Ovary (tissue), 9 donors: ENCODE results near the gene DHRS2. TPM values are rescaled to one million over a fixed set of nuclear protein-coding genes. Genes with fewer than 3 reads are reported as not detected.

Experiments
- DNase-seq, 5 donors: peaks; one replicate each; pipeline ENCODE4 v3.0.0-alpha.2; 2019 to 2020
- H3K27ac ChIP-seq, 2 donors: fragments of 200-600 bp; one replicate each; pipeline versions ENCODE4 v1.5.1 to v1.8.0; 2019 to 2022
- H3K27me3 ChIP-seq: fragments of 200-600 bp; one replicate; pipeline ENCODE4 v1.8.0; 2022
- H3K36me3 ChIP-seq: fragments of 200-600 bp; sonication (generic); one replicate; pipeline ENCODE4 v1.5.1; 2019
- H3K4me1 ChIP-seq: one replicate; pipeline ENCODE4 v1.8.1; 2013; ENCODE audit warnings: mild to moderate bottlenecking, moderate library complexity; ENCODE audit not compliant: insufficient read depth
- H3K4me3 ChIP-seq: fragments of 200-600 bp; sonication (generic); one replicate; pipeline ENCODE4 v1.5.1; 2017
- H3K9me3 ChIP-seq, 2 donors: fragments of 200-600 bp in 1 of 2; sonication (generic) in 1 of 2; one replicate each; pipeline versions ENCODE4 v1.5.1 to v1.8.1; 2013 to 2019; ENCODE audit warnings: mild to moderate bottlenecking in 1 of 2, moderate library complexity in 1 of 2
- CTCF ChIP-seq, 3 donors: fragments of 450-650 bp in 2 of 3; fragments of 200-600 bp in 1 of 3; IDR thresholded peaks; one replicate each; pipeline versions ENCODE4 v1.5.1 to v1.8.0; 2016 to 2022; ENCODE audit warnings: antibody characterized with exemption in 3 of 3, mild to moderate bottlenecking in 1 of 3
- EP300 ChIP-seq: sonication (generic); formaldehyde crosslinking; IDR thresholded peaks from one replicate; pipeline ENCODE4 v1.6.1; 2017; ENCODE audit warnings: antibody characterized with exemption
- POLR2A ChIP-seq: fragments of 450-650 bp; IDR thresholded peaks from one replicate; pipeline ENCODE4 v1.6.1; 2017; ENCODE audit warnings: antibody characterized with exemption, mild to moderate bottlenecking, moderate library complexity
- WGBS, 3 donors: extraction: QIAGEN DNeasy Blood & Tissue Kit in 1 of 3; methylation state at CpG; one replicate each; pipeline versions ENCODE4 v1.1.5 to v1.1.7; 2013 to 2017; 5-methylcytosine and 5-hydroxymethylcytosine counted together
- intact Hi-C, 4 donors: fragments of 100-400 bp; cut with DNase I; formaldehyde crosslinking; loops; one replicate each; pipeline versions ENCODE4 v1.11.0 to v1.15.1; 2022 to 2023
- polyA plus RNA-seq, 2 donors: library from polyadenylated mRNA; stranded (reverse); fragments of 200-250 nt in 1 of 2; fragments of 350-450 nt in 1 of 2; fragmentation: Illumina TruSeq in 1 of 2; extraction: RNeasy Lipid Tissue Mini Kit (QIAGEN cat#74804) in 1 of 2; gene quantifications; one replicate each; pipeline ENCODE4 v1.2.3, GENCODE V29; 2013 to 2014
- total RNA-seq, 7 donors: library from RNA; depleted of rRNA in 2 of 7; stranded (reverse); fragments of >200 nt in 2 of 7; fragmentation: NEBNext Ultra II Directional in 3 of 7; extraction: Animal tissue kit (Norgen Biotek cat#: 25700) in 3 of 7; gene quantifications; one replicate each; pipeline versions ENCODE4 v1.1.0 to v1.2.4, GENCODE V29; 2016 to 2023
- donor health status: DM: no; HTN: no; CAD: no; lungs with moderate emphysema.
- donor health status: DM: no; HTN: no; CAD: no.
- donor health status: Bipolar disorder and iron deficiency.
- donor health status: DM: yes; HTN: yes; CAD: no.
- donor health status: DM: no; HTN: no; CAD: no.
- donor health status: DM: yes; HTN: yes; CAD: no.

The DHRS2 gene
- total and polyA plus RNA-seq, 9 donors: 1.6 to 46.6 (median 14.9) TPM

GRCh38 chr14:23653051-23653450 lies 16.9 kb downstream of the DHRS2 start:
- Histone ChIP-seq H3K9me3 (no peaks in the 10 kb centered on the region), H3K4me1 (no peaks in the 10 kb centered on the region), H3K36me3 (no peaks in the 10 kb centered on the region), H3K27ac (no peak overlapping the region), H3K27me3 (no peaks in the 10 kb centered on the region), H3K4me3 (no peak overlapping the region)
- 50 to 66% (median 59%) methylated on average over 1 of the region's 1 CpG for WGBS, 3 donors
- TF ChIP-seq POLR2A: no peak
- no peak for TF ChIP-seq CTCF (IDR thresholded peaks at IDR 0.05)
- no peak for TF ChIP-seq EP300
- intact Hi-C loops: no loop called here
- no peak for DNase-seq

- Histone ChIP-seq H3K4me3 (no peak overlapping the region), H3K36me3 (no peaks in the 10 kb centered on the region), H3K27ac (no peak overlapping the region), H3K4me1 (no peaks in the 10 kb centered on the region), H3K27me3 (no peaks in the 10 kb centered on the region), H3K9me3 (no peaks in the 10 kb centered on the region)
- intact Hi-C loops: no loop called here
- WGBS, 3 donors: 91 to 96% (median 92%) methylated on average over 6 of the region's 6 CpGs
- TF ChIP-seq POLR2A (no peak), CTCF (IDR thresholded peaks at IDR 0.05) (no peak), EP300 (no peak)
- DNase-seq: no peak
Measured at GRCh38 chr14:23654231-23654630, 18.1 kb downstream of the DHRS2 start.

GRCh38 chr14:23657959-23658470 lies 21.9 kb downstream of the DHRS2 start:
- H3K9me3 ChIP-seq: no peaks in the 10 kb centered on the region
- no peaks in the 10 kb centered on the region for H3K27me3 ChIP-seq
- no peak overlapping the region for H3K27ac ChIP-seq
- no peak for DNase-seq
- no peak overlapping the region for H3K4me3 ChIP-seq
- H3K36me3 ChIP-seq: no peaks in the 10 kb centered on the region
- intact Hi-C loops: no loop called here
- TF ChIP-seq EP300 (no peak), CTCF (IDR thresholded peaks at IDR 0.05) (no peak), POLR2A (no peak)
- H3K4me1 ChIP-seq: peaks cover 11% of the 10 kb centered on the region
- 80 to 85% (median 82%) methylated on average over 10 of the region's 10 CpGs for WGBS, 3 donors

- DNase-seq: peak; percentile 64 to 82 (median 69)
- H3K4me1 ChIP-seq: peaks cover 14% of the 10 kb centered on the region
- intact Hi-C loops: no loop called here
- no peaks in the 10 kb centered on the region for H3K27me3 ChIP-seq
- H3K36me3 ChIP-seq: no peaks in the 10 kb centered on the region
- TF ChIP-seq EP300: no peak
- TF ChIP-seq POLR2A: no peak
- TF ChIP-seq CTCF (IDR thresholded peaks at IDR 0.05): no peak
- peak overlapping the region in 1 of 2 donors; percentile 50 for H3K27ac ChIP-seq
- H3K4me3 ChIP-seq: no peak overlapping the region
- H3K9me3 ChIP-seq: no peaks in the 10 kb centered on the region
- WGBS, 3 donors: 34 to 48% (median 39%) methylated on average over 11 of the region's 11 CpGs
Measured at GRCh38 chr14:23660290-23661226, 24.4 kb downstream of the DHRS2 start.
